PC-9 (cell line): ENCODE results near the gene IER3. TPM values are rescaled to one million over a fixed set of nuclear protein-coding genes. Genes with fewer than 3 reads are reported as not detected.
A peak's percentile ranks its signal among the peaks of the same experiment; 100 is the strongest.

Experiments
- BruUV-seq: library from RNA; stranded (reverse); fragments of 400-500 nt; replicated peaks from 2 replicates; lab custom pipeline; 2021; lab: Mats Ljungman, UMichigan
- CTCF ChIA-PET: fragments of 300-600 bp; sonication (Branson Sonifier 250); formaldehyde crosslinking; loops from one replicate; lab custom pipeline; 2022; ENCODE audit warnings: antibody characterized with exemption; lab: Charles Lee
- POLR2A ChIA-PET: fragments of 300-600 bp; sonication (Branson Sonifier 250); formaldehyde crosslinking; loops from one replicate; lab custom pipeline; 2022; ENCODE audit warnings: antibody characterized with exemption; ENCODE audit not compliant: unreplicated experiment; lab: Charles Lee
- DNase-seq, 2 experiments: peaks; one replicate each; pipeline versions ENCODE4 v3.0.0 to v3.0.0-alpha.2; 2015 to 2022; ENCODE audit warnings: mixed read lengths in 1 of 2
- H2AFZ ChIP-seq: fragments of 200-600 bp; sonication (generic); 2 replicates; pipeline ENCODE4 v1.8.1; 2017; ENCODE audit warnings: antibody characterized with exemption
- H3F3A ChIP-seq: fragments of 200-600 bp; sonication (generic); 2 replicates; pipeline ENCODE4 v1.8.1; 2017; ENCODE audit warnings: antibody characterized with exemption, mild to moderate bottlenecking, low read depth; ENCODE audit not compliant: insufficient read depth
- H3K27ac ChIP-seq: fragments of 200-600 bp; sonication (generic); 2 replicates; pipeline ENCODE4 v1.6.1; 2016; ENCODE audit warnings: mixed run types
- H3K27me3 ChIP-seq: fragments of 200-600 bp; sonication (generic); 2 replicates; pipeline ENCODE4 v1.6.1; 2016; ENCODE audit warnings: low read depth, mixed run types; ENCODE audit not compliant: insufficient read depth
- H3K36me3 ChIP-seq: fragments of 200-600 bp; sonication (generic); 2 replicates; pipeline ENCODE4 v1.6.1; 2016; ENCODE audit warnings: low read depth, mixed run types
- H3K4me1 ChIP-seq: fragments of 200-600 bp; sonication (generic); replicated peaks from 2 replicates; pipeline ENCODE4 v1.6.1; 2016; ENCODE audit warnings: mixed run types; ENCODE audit not compliant: insufficient read depth
- H3K4me2 ChIP-seq: fragments of 200-600 bp; sonication (generic); 2 replicates; pipeline ENCODE4 v1.6.1; 2017; ENCODE audit warnings: mixed run types
- H3K4me3 ChIP-seq: fragments of 200-600 bp; sonication (generic); 2 replicates; pipeline ENCODE4 v1.6.1; 2016; ENCODE audit warnings: mixed run types
- H3K79me2 ChIP-seq: fragments of 200-600 bp; sonication (generic); 2 replicates; pipeline ENCODE4 v1.6.1; 2017; ENCODE audit warnings: low read depth, mixed run types
- H3K9me2 ChIP-seq: fragments of 200-600 bp; sonication (generic); 2 replicates; pipeline ENCODE4 v1.8.1; 2017; ENCODE audit warnings: mild to moderate bottlenecking; ENCODE audit not compliant: insufficient read depth
- H3K9me3 ChIP-seq: fragments of 200-600 bp; sonication (generic); 2 replicates; pipeline ENCODE4 v1.8.1; 2016; ENCODE audit warnings: low read depth; ENCODE audit not compliant: insufficient read depth
- H4K20me1 ChIP-seq: fragments of 200-600 bp; sonication (generic); 2 replicates; pipeline ENCODE4 v1.8.1; 2017; ENCODE audit not compliant: insufficient read depth
- EZH2 ChIP-seq: fragments of 200-600 bp; sonication (generic); IDR thresholded peaks from 2 replicates; pipeline ENCODE4 v1.8.0; 2017; ENCODE audit warnings: antibody characterized with exemption, low read depth
- intact Hi-C: fragments of 100-400 bp; cut with micrococcal nuclease; formaldehyde crosslinking; loops from one replicate; pipeline ENCODE4 v1.10.0; 2022; ENCODE audit not compliant: unreplicated experiment
- total RNA-seq: library from RNA; stranded (reverse); gene quantifications from 2 replicates; pipeline ENCODE4 v1.2.3, GENCODE V29; 2021
- TF ChIP-seq, protein P1 (sequence below): fragments of 200-600 bp; sonication (generic); conservative IDR thresholded peaks from 2 replicates; pipeline ENCODE4 v1.6.1; 2017; ENCODE audit warnings: mixed run types, antibody characterized with exemption, mild to moderate bottlenecking, moderate library complexity

Gene IER3
- total RNA-seq, 1 experiment from 2014 or later: 117 TPM

DNA sequence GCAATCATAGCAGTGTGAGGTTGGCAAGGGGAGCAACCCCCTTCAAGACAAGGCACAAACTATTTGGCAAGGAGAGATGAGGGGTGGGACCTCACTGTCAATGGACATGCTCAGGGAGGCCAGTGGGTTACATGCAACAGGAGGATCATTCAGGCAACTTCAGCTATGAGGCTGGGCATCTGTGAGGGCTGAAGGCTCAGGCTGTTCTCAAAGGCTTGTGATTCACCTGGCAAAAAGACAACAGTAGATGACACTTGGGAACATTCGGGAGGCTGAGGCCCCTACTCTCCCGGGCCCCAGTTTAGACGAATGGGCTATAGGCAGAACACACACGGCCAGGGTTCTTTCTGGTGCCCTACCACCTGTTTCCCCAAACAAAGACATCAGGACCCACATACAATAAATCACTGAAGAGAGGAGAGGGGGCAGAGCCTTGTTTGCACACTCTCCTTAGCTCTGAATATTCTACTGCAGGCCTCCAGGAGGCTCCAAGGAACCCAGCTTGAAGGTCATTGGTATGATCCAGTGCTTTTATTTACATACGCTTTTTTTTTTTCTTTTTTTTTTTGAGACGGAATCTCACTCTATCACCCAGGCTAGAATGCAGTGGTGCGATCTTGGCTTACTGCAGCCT, 16.3 kb downstream of the IER3 start:
- Histone ChIP-seq H3K9me3 (no peaks in the 10 kb centered on the region), H3K79me2 (peaks cover 27% of the 10 kb centered on the region), H4K20me1 (peaks cover 34% of the 10 kb centered on the region), H3F3A (peaks cover 93% of the 10 kb centered on the region), H3K27ac (no peak overlapping the region), H3K27me3 (no peaks in the 10 kb centered on the region), H2AFZ (no peak overlapping the region), H3K4me3 (no peak overlapping the region), H3K9me2 (no peaks in the 10 kb centered on the region), H3K4me2 (no peak overlapping the region), H3K4me1 (peaks cover 17% of the 10 kb centered on the region), H3K36me3 (peaks cover 47% of the 10 kb centered on the region)
- DNase-seq: no peak
- no TSS peak for BruUV-seq
- ChIA-PET POLR2A (interaction anchor here (0.6 to 0.7 kb wide), 3 partner anchors 8 to 180 kb away, joined by 3 to 6 read pairs (median 6); partner anchors contain the start of gene GTF2H4), CTCF (interaction anchor here (0.7 to 0.9 kb wide), 2 partner anchors 49 to 154 kb away, joined by 3 read pairs; no protein-coding TSS in a partner anchor)
- TF ChIP-seq, protein P1, sequence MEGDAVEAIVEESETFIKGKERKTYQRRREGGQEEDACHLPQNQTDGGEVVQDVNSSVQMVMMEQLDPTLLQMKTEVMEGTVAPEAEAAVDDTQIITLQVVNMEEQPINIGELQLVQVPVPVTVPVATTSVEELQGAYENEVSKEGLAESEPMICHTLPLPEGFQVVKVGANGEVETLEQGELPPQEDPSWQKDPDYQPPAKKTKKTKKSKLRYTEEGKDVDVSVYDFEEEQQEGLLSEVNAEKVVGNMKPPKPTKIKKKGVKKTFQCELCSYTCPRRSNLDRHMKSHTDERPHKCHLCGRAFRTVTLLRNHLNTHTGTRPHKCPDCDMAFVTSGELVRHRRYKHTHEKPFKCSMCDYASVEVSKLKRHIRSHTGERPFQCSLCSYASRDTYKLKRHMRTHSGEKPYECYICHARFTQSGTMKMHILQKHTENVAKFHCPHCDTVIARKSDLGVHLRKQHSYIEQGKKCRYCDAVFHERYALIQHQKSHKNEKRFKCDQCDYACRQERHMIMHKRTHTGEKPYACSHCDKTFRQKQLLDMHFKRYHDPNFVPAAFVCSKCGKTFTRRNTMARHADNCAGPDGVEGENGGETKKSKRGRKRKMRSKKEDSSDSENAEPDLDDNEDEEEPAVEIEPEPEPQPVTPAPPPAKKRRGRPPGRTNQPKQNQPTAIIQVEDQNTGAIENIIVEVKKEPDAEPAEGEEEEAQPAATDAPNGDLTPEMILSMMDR: no peak
- TF ChIP-seq EZH2: no peak
- intact Hi-C loops: no loop called here

DNA sequence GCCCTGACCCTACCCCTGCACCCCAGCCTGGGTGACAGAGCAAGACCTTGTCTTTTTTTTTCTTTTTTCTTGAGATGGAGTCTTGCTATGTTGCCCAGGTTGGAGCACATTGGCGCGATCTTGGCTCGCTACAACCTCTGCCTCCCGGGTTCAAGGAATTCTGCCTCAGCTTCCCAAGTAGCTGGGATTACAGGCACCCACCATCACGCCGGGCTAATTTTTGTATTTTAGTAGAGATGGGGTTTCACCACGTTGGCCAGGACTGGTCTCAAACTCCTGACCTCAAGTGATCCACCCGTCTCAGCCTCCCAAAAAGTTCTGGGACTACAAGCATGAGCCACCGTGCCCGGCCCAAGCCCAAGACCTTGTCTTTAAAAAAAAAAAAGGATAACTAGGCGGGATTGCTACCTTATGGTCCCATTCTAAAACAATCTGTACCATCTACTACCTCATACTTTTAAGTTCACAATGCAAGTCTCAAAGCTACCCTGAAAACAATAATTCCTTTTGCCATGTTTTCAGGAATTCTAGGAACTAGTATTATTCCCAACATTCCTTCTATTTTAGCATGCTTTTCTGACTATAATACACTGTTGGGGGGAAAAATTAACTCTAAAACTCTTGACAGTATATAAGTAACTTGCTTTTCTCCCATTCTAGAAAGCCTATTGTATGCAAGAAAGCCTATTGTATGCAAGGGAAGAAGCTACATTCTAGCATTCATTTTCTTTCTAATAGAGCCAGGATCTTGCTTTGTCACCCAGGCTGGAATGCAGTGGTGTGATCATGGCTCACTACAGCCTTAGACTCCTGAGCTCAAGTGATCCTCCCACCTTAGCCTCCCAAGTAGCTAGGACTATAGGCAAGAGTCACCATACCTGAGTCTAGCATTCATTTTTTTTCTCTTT, 17.6 kb downstream of the IER3 start:
- peaks cover 20% of the 10 kb centered on the region for H3K4me1 ChIP-seq
- no peaks in the 10 kb centered on the region for H3K9me3 ChIP-seq
- H2AFZ ChIP-seq: no peak overlapping the region
- H3K27ac ChIP-seq: no peak overlapping the region; the same call in 1 of the 2 replicates
- ChIA-PET POLR2A (interaction anchor here (0.6 to 1.3 kb wide), 7 partner anchors 16 to 156 kb away, joined by 3 to 24 read pairs (median 5); no protein-coding TSS in a partner anchor), CTCF (interaction anchor here (1.1 kb wide), 1 partner anchor 45 kb away, joined by 5 read pairs; no protein-coding TSS in a partner anchor)
- peaks cover 40% of the 10 kb centered on the region for H3K79me2 ChIP-seq
- H3K4me2 ChIP-seq: no peak overlapping the region
- no peaks in the 10 kb centered on the region for H3K9me2 ChIP-seq
- no peak for TF ChIP-seq EZH2
- TF ChIP-seq, protein P1: no peak
- no peaks in the 10 kb centered on the region for H3K27me3 ChIP-seq
- peaks cover 43% of the 10 kb centered on the region for H3K36me3 ChIP-seq
- peaks cover 47% of the 10 kb centered on the region for H4K20me1 ChIP-seq
- intact Hi-C loops: no loop called here
- no peak for DNase-seq
- no TSS peak for BruUV-seq
- H3K4me3 ChIP-seq: no peak overlapping the region
- H3F3A ChIP-seq: peaks cover 92% of the 10 kb centered on the region

DNA sequence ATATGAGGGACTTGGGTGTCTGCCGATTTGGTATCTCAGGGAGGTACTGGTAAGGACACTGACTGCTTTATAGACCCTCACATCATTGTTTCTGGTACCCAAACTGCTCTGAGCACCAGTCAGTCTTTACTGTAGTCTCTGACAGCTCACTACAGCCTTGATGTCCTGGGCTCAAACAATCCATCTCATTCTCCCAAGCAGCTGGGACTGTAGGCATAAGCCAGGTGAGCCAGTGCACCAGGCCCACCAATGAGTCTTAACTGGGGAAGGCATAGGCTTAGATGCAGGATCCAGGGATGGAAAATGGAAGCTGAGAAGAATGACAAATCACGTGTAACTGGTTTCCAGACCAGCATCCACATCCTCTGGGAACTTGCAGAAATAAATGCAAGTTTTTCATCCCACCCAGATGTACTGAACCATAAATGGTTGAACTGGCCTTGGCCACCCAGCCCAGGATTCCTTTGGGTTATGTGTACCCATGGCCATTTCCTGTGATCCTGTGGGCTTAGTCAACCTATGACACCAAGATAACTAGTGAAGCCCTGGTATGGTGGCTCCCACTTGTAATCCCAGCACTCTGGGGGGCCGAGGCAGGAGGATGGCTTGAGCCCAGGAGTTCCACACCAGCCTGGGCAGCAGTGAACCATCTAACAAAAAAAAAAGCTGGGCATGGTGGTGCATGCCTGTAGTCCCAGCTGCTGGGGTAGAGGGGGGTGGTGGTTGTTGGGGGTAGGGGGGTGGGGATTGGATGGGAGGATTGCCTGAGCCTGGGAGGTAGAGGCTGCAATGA, 18.4 kb downstream of the IER3 start:
- Histone ChIP-seq H3K27ac (peak overlapping the region; percentile 25; the same call in 1 of the 2 replicates), H3K4me1 (peaks cover 13% of the 10 kb centered on the region; the same call in 1 of the 2 replicates), H2AFZ (no peak overlapping the region), H3K79me2 (peaks cover 47% of the 10 kb centered on the region), H3K27me3 (no peaks in the 10 kb centered on the region), H3K4me3 (no peak overlapping the region), H3F3A (peaks cover 89% of the 10 kb centered on the region), H3K36me3 (peaks cover 46% of the 10 kb centered on the region), H4K20me1 (peaks cover 50% of the 10 kb centered on the region), H3K9me2 (no peaks in the 10 kb centered on the region), H3K9me3 (no peaks in the 10 kb centered on the region), H3K4me2 (no peak overlapping the region)
- TF ChIP-seq EZH2: no peak
- TF ChIP-seq, protein P1: no peak
- no TSS peak for BruUV-seq
- CTCF ChIA-PET: interaction anchor here (1.1 kb wide), 1 partner anchor 44 kb away, joined by 5 read pairs; no protein-coding TSS in a partner anchor
- intact Hi-C loops: no loop called here
- POLR2A ChIA-PET: interaction anchor here (0.6 to 1.3 kb wide), 4 partner anchors 9 to 392 kb away, joined by 4 to 24 read pairs (median 10); no protein-coding TSS in a partner anchor
- no peak for DNase-seq
